CD4-positive, alpha-beta T cell treated with Interleukin-6 for 4 hours (primary cell): ENCODE measurements around the gene SLC25A42.
A peak's percentile ranks its signal among the peaks of the same experiment; 100 is the strongest.
"Not testable (repeated sequence)": the region's sequence is repeated elsewhere in the genome, so short reads cannot be mapped to it uniquely, and the experiment has no call there.

Experiments used
- DNase-seq: peaks from one replicate; pipeline ENCODE4 v3.0.0-alpha.2; 2020; ENCODE audit warnings: mixed read lengths

Gene SLC25A42, protein sequence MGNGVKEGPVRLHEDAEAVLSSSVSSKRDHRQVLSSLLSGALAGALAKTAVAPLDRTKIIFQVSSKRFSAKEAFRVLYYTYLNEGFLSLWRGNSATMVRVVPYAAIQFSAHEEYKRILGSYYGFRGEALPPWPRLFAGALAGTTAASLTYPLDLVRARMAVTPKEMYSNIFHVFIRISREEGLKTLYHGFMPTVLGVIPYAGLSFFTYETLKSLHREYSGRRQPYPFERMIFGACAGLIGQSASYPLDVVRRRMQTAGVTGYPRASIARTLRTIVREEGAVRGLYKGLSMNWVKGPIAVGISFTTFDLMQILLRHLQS

GRCh38 chr19:19063183-19064097 is at the start of gene SLC25A42:
TSS of gene SLC25A42 (plus strand) at chr19:19063994. CDS start at chr19:19096125, 32,131 bp downstream.
- DNase-seq: peak; percentile 99

DNA sequence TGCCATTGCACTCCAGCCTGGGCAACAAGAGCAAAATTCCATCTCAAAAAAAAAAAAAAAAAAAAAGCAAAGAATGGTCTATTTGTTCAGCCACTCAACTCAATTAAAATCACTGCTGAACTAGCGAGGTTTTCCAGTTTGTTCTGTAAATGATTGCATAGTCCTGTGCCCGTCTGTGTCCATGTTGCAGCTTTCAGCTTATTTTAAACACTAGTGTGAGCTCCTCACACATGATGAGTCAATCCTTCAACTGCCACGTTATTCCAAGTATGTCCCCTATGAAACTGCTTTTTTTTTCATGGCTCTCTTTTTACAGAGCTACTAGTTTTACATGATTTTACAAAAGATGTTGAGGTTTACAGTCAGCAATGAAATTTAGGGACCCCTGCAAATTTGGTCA is 42.7 kb upstream of the SLC25A42 start:
- DNase-seq: no peak

DNA sequence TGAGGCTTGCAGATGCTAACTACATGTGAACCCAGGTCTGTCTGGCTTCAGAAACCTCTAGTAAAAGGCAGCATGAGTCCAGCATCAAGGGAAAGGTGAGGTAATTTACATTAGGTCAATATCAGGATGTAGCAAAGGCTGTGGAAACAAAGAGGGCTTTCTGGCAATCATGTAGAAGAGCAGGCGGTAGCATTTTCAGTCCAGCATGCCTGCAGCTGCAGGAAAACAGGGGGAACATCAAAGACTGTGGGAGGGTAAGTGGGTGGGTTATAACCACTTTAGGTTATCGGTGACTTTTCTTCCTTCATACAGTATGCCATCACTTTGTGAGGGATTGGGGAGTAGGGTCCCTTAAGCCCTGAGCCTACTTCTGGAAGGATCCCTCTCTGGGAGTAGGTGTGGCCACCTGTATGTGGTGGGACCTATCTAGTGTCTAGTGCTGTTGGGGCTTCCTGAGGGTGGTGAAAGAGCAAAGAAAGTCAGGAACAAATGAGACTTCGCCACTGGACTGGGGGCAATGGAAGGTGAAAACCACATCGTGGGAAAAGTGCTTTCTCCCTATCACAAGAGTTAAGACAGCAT is 41.3 kb upstream of the SLC25A42 start:
- DNase-seq: no peak

- not testable (repeated sequence) for DNase-seq
Observed at GRCh38 chr19:19023376-19023775, 40.4 kb upstream of the SLC25A42 start.

DNA sequence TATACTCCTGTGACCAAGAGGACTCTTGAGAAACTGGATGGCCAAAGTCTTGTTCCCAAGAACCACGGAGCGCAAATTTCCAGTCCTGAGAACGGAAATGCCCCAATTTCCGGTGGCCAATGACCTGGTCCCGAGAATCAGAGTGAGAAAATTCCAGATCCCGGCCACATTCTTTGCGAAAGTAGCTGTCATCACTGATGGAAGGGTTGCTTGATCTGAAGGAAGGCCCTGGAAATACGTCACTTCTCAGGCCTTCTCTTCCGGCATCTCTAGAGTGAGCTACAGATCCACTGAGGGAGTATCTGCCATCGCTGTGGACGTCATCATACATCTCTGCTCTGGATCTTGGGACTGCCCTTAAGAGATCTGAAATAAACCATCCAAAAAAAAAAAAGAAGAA is 37.9 kb upstream of the SLC25A42 start:
- DNase-seq: no peak

DNA sequence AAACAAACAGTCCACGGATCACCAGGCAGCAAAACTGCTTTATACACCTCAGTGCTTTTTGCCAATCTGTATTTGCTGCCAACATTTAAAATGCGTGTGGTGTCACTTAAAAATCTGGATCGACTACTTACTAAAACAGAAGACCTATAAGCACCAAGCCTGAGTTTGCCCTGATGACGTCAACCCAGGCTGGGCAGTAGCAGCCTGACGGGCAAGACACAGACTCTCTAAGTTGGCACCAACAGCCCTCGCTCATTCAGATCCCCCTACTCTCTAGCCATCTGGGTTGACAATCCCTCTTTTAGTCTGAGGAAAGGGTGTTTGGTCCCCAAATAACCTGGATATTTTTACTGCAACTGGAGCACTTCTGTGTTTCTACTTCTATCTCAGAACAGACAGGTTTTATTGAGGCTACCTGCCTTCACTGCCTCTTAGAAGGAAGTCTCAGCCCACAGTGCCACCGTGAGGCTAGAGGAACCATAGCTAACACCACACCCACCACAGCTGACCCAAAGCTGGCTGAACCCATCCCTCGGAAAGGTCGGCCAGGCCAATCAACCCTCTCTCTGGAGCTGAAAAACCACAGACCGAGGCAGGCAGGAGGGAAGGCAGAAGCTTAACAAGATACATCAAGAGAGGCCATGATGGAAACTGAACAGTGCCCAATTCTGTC is 37.4 kb upstream of the SLC25A42 start:
- DNase-seq: no peak

- no peak for DNase-seq
Observed at GRCh38 chr19:19027228-19027627, 36.6 kb upstream of the SLC25A42 start.

DNA sequence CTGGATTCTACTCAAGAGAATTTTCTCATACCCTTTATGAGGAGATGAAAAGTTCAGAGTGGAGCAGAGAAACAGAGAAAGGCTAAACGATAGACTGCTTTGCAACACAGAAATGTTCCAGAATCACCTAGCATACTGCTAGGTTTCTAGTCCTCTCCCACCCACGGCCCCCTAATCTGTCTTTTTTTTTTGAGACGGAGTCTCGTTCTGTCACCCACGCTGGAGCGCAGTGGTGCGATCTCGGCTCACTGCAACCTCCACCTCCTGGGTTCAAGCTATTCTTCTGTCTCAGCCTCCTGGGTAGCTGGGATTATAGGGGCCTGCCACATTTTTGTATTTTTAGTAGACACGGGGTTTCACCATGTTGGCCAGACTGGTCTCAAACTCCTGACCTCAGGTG is 35.3 kb upstream of the SLC25A42 start:
- DNase-seq: no peak

DNA sequence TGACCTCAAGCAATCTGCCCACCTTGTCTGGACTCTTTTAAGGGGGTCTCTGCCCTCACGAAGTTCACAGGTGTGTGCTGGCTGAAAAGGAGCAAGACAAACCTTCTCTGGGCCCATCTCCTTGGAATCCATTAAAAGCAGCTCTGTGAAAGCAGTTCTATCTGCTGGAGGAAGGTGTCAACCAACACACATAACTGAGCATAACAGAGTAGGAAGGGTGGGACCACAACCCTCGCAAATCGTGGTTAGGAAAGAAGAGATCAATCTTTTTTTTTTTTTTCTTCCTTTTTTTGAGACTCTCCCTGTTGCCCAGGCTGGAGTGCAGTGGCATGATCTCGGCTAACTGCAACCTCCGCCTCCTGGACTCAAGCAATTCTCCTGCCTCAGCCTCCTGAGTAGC is 31.9 kb upstream of the SLC25A42 start:
- DNase-seq: no peak

- DNase-seq: peak; percentile 75
Observed at GRCh38 chr19:19032420-19033175, 31.2 kb upstream of the SLC25A42 start.

DNA sequence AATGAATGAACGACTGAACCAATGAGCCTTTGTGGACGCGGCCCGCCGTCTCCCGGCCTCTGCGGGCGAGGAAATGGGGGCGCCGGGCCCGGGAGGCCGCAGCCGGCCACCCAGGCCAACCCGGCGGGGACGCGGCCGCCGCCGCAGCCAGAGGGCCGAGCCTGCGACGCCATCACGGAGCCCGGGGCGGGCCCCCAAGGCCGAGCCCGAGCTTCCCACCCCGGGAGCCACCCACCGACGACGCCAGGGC is 30.7 kb upstream of the SLC25A42 start:
- DNase-seq: no peak

DNA sequence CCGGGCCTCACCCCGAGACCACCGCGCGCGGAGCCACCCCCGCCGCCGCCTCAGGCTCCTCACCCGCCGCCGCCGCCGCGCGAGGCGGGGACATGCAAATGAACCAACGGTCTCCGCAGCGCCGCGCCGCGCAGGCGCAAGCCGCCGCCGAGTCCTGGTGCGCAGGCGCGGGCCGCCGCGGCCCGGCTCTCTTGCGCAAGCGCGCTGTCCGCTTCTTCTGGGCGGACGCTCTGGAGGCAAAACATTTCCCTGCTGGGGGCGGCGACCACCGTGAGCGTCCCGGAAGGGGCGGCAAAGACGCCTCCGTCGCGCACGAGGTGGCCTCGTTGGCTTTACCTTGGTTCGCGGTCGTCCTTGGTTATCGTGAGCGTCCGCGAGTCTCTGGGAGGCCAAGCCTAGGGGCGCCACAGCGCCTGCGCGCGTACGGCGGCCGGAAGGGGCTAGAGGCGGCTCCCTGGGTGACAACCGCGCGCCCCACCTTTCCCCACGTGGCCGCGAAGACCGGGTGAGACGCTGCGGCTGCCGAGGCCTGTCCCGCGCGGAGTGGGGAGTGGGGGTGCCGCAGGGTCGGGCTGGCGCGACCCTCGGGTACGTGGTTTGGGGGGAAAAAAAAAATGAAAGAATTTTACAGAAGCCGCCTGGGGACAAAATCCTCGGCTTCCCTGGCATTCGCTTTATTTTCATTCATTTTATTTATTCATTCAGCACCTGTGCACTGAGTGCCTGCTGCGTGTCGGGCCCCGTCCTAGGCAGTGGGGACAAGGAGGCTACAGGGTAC is 30.2 kb upstream of the SLC25A42 start, which contains the start of the genes ARMC6 and SUGP2:
TSS of gene ARMC6 (plus strand) at position 178 of the 778 bp plus-strand sequence. CDS start 607 bp downstream, outside the sequence.
TSS of gene SUGP2 (minus strand) at position 92 of the 778 bp plus-strand sequence. CDS start 2,446 bp downstream, outside the sequence.
- peak; percentile 89 for DNase-seq

- DNase-seq: peak; percentile 70
Observed at GRCh38 chr19:19034204-19034624, 29.6 kb upstream of the SLC25A42 start.

DNA sequence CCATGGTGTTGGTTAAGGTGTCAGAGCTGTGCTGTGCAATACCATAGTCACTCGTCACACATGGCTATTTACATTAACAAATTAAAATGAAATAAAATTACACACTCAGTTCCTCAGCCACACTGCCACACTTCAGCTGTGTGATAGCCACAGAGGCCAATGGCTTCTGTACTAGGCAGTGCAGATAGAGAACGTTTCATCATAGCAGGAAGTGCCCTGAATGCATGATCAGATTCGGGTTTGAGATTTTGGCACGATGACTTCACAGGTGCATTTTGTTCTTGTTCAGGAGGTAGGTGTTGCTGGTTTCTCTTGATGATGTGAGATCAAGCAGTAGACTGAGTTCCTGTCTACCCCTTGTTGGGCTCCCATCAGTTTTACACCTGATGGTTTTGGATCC is 23.9 kb upstream of the SLC25A42 start:
- peak; percentile 13 for DNase-seq

GRCh38 chr19:19040417-19040816 is 23.4 kb upstream of the SLC25A42 start:
- no peak for DNase-seq

- DNase-seq: no peak
Observed at GRCh38 chr19:19042732-19043280, 21.0 kb upstream of the SLC25A42 start.

- DNase-seq: no peak
Observed at GRCh38 chr19:19043481-19043880, 20.3 kb upstream of the SLC25A42 start.

- no peak for DNase-seq
Observed at GRCh38 chr19:19043881-19044280, 19.9 kb upstream of the SLC25A42 start.

DNA sequence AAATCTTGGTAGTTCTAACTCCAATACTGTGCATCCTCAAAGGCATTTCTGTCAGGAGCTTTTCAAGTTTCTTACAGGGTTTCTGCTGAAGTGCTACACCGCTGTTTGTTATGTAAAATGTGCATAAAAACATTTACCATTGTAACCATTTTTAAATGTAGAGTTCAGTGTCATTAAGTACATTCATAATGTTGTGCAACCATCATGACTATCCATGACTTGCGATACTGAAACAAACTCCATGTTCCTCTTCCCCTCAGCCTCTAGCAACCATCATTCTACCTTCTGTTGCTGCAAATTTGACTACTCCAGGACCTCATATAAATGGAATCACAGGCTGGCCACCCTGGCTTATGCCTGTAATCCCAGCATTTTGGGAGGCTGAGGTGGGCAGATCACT is 14.4 kb upstream of the SLC25A42 start:
- no peak for DNase-seq

DNA sequence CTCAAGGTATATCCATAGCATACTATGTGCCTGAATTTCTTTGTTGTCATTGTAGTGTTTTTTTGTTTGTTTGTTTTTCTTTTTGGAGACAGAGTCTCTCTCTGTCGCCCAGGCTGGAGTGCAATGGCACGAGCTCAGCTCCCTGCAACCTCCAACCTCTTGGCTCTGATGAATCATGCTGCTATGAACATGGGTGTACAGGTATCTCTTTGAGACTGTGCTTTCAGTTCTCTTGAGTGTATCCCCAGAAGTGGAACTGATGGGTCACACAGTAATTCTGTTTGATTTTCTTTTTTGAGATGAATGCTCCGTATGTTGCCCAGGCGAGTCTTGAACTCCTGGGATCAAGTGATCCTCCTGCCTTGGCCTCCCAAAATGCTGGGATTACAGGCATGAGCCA is 13.7 kb upstream of the SLC25A42 start:
- no peak for DNase-seq

DNA sequence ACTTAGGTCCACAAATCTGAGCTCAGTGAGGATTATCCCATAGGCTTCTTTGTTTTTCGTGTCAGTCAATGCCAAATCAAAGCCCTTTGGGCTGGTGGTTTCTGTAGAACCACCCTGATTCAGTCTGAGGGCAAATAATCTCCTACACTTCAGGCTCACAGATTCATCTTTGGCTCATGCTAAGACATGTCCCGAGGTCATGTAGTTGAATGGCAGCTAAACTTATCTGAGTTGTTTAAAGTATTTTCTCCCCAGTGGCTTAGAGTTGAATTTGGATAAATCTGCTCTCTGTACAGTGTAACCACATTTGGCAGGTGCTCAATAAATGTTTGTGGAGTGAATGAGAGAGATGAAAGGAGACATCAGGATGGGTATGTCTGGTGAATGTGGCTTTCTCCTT is 13.1 kb upstream of the SLC25A42 start:
- no peak for DNase-seq
